ENCODE results near the gene PITPNM3.
"Not testable (repeated sequence)": the region's sequence is repeated elsewhere in the genome, so short reads cannot be mapped to it uniquely, and the experiment has no call there.

The PITPNM3 gene

DNA sequence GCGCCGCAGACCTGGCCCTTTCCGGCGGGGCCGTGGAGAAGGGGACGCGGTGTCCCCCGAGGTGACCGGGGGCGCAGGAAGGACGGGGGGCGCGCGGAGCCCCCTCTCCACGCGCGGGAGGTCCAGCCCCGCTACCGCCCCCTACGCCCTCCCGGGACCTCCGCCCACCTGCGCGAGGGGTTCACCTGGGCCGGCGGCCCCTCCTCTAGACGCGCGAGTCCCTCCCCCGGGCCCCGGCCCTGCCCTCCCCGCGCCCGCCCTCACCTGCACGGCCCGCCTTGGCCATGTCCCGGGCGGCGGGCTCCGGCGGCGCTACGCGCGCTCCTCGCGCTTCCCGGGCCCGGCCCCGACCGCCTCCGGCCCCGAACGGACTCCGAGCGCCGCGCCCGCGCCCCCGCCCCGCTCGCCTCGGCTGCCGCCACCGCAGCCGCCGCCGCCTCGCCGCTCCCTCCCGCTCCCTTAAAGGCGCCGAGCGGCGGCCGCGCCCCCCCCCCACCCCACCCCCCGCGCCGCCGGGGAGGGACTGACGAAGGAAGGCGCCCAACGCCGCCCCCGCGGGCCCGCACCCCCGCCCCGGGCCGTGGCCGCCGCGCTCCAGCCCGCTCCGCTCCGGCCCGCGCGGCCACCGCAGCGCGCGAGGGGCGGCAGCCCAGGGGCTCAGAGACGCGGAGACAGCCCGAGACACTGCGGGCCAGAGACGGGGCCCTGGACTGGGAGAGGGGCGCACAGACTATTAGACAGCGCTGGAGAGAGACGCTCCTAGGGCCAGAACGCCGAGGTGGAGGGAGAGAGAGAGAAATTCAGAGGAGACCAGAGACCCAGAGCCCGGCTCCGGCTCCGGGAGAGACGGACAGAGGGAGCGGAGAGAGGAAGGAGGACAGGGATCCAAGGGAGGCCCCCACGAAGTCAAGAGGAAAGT lies at the start of gene PITPNM3:
PITPNM3 (minus strand) TSS at position 435 of the 919 bp plus-strand sequence; CDS start at position 286, 149 bp downstream.
- Histone ChIP-seq H3K4me1 (ENCODE audit: insufficient read depth, low read length) (peaks cover 7% of the 10 kb centered on the region; the same call in 1 of the 2 replicates), H3K4me3 (ENCODE audit: low read length) (peak within 1 kb of the TSS; percentile 73), H3K36me3 (ENCODE audit: insufficient read depth, low read depth, low read length) (no peaks in the 10 kb centered on the region), H3K27ac (ENCODE audit: low read length) (no peak within 1 kb of the TSS), H3K9me3 (ENCODE audit: insufficient read depth, low read depth, low read length) (no peaks in the 10 kb centered on the region), H3K9ac (ENCODE audit: low read depth, low read length) (peak within 1 kb of the TSS; percentile 37; the same call in 1 of the 2 replicates), H3K27me3 (ENCODE audit: insufficient read depth, low read length) (peaks cover 75% of the 10 kb centered on the region)

DNA sequence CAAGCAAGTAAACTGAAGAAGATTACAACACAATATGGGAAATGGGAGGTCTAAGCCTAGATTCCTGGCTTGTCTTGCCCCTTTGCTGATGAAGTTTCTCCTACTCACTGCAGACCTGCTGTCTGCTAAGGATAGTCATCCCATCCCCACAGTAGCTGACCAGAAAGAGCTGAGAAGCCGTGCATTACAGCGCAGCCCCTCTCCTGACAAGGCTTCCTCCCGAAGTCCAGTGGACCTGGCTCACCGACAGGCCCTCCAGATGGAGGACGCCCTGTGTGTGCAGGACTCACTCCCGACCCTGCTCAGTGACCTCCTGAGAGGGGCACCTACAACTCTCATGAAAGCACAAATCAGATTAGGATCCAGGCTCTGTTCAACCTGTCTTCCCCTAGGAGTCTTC lies 48.8 kb upstream of the PITPNM3 start:
- Histone ChIP-seq H3K36me3 (ENCODE audit: insufficient read depth, low read depth, low read length) (peaks cover 94% of the 10 kb centered on the region), H3K9ac (ENCODE audit: low read depth, low read length) (no peak overlapping the region), H3K4me1 (ENCODE audit: insufficient read depth, low read length) (no peaks in the 10 kb centered on the region), H3K4me3 (ENCODE audit: low read length) (no peak overlapping the region), H3K27ac (ENCODE audit: low read length) (no peak overlapping the region), H3K27me3 (ENCODE audit: insufficient read depth, low read length) (no peaks in the 10 kb centered on the region), H3K9me3 (ENCODE audit: insufficient read depth, low read depth, low read length) (no peaks in the 10 kb centered on the region)

DNA sequence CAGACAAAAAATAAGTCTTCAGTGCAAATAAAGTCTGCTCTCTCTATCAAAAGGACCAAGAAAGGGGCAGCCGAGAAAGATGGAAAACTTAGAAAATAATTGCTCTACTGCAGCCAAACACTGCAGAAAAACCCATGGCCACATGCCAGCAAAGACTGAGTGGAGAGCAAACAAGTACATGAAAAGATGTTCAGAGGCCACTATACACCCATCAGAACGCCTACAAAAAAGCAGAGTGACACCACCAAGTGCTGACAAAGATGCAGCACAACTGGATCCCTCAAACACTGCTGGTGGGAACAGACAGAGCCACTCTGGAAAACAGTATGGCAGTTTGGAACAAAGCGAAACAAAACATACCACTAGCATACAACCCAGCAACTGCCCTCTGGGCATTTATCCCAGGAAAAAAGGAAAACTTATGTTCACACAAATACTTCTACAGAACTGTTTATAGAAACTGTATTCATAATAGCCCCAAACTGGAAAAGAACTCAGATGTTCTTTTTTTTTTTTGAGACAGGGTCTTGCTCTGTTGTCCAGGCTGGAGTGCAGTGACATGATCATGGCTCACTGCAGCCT lies 47.5 kb upstream of the PITPNM3 start:
- Histone ChIP-seq H3K4me3 (ENCODE audit: low read length) (no peak overlapping the region), H3K27ac (ENCODE audit: low read length) (no peak overlapping the region), H3K4me1 (ENCODE audit: insufficient read depth, low read length) (no peaks in the 10 kb centered on the region), H3K9ac (ENCODE audit: low read depth, low read length) (no peak overlapping the region), H3K36me3 (ENCODE audit: insufficient read depth, low read depth, low read length) (peaks cover 94% of the 10 kb centered on the region), H3K27me3 (ENCODE audit: insufficient read depth, low read length) (no peaks in the 10 kb centered on the region), H3K9me3 (ENCODE audit: insufficient read depth, low read depth, low read length) (no peaks in the 10 kb centered on the region)

DNA sequence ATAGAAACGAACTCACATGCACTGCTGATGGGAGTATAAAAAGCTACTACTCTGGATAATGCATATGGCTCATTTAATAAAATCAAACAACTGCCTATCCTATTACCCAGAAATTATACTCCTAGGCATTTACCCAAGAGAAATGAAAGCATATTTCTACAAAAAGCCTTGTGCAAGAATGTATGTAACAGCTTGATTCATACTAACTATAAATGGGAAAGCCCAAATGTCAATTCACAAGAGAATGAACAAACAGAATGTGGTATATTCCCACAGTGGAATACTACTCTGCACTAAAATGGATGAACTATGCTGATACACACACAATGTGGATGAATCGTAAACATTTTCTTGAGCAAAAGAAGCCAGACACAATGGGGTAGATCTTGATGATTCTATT lies 45.8 kb upstream of the PITPNM3 start:
- Histone ChIP-seq H3K4me1 (ENCODE audit: insufficient read depth, low read length) (no peaks in the 10 kb centered on the region), H3K36me3 (ENCODE audit: insufficient read depth, low read depth, low read length) (peaks cover 95% of the 10 kb centered on the region), H3K9me3 (ENCODE audit: insufficient read depth, low read depth, low read length) (no peaks in the 10 kb centered on the region), H3K9ac (ENCODE audit: low read depth, low read length) (no peak overlapping the region), H3K27ac (ENCODE audit: low read length) (no peak overlapping the region), H3K27me3 (ENCODE audit: insufficient read depth, low read length) (no peaks in the 10 kb centered on the region), H3K4me3 (ENCODE audit: low read length) (no peak overlapping the region)

DNA sequence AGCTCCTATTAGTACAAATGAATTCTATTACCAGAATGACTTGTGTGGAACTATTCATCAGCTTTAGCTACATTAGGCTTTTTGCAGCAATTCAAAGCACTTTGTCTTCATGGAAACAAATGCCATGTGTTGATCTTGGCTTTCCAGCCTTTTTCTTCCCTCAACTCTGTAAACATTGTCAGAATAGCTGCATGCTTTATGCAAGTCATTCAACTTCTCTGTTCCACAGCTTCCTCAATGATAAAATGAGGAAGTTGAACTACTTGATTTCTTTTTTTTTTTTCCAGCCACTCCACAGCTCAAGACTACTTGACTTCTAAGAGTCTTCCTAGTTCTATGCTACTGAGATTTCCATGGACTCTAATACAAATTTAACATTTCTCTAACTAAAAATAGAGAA lies 43.0 kb upstream of the PITPNM3 start:
- Histone ChIP-seq H3K36me3 (ENCODE audit: insufficient read depth, low read depth, low read length) (peaks cover 95% of the 10 kb centered on the region), H3K4me3 (ENCODE audit: low read length) (no peak overlapping the region), H3K9me3 (ENCODE audit: insufficient read depth, low read depth, low read length) (no peaks in the 10 kb centered on the region), H3K27ac (ENCODE audit: low read length) (no peak overlapping the region), H3K9ac (ENCODE audit: low read depth, low read length) (no peak overlapping the region), H3K27me3 (ENCODE audit: insufficient read depth, low read length) (no peaks in the 10 kb centered on the region), H3K4me1 (ENCODE audit: insufficient read depth, low read length) (no peaks in the 10 kb centered on the region)

DNA sequence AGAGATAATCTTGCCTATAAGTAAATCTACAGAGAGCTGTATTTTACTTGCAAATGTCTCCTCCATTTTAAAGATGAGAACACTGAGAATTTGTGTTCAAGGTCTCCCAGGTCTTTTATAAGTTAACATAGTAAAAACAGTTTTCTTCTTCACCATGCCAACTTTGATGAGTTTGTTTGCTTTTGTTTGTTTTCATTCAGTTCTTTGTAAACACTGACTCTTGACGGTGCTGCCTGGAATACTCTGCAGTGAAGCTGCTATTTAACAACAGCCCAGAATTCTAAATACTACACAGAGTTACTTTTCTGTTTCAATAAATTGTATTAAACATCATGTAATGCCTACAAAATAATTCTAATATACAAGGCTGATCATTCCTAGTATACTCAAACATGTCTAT lies 41.4 kb upstream of the PITPNM3 start:
- H3K4me3 ChIP-seq (ENCODE audit: low read length) = no peak overlapping the region
- H3K9ac ChIP-seq (ENCODE audit: low read depth, low read length) = no peak overlapping the region
- H3K27me3 ChIP-seq (ENCODE audit: insufficient read depth, low read length) = no peaks in the 10 kb centered on the region
- H3K9me3 ChIP-seq (ENCODE audit: insufficient read depth, low read depth, low read length) = no peaks in the 10 kb centered on the region
- peaks cover 95% of the 10 kb centered on the region for H3K36me3 ChIP-seq (ENCODE audit: insufficient read depth, low read depth, low read length)
- no peak overlapping the region for H3K27ac ChIP-seq (ENCODE audit: low read length)
- no peaks in the 10 kb centered on the region for H3K4me1 ChIP-seq (ENCODE audit: insufficient read depth, low read length)

DNA sequence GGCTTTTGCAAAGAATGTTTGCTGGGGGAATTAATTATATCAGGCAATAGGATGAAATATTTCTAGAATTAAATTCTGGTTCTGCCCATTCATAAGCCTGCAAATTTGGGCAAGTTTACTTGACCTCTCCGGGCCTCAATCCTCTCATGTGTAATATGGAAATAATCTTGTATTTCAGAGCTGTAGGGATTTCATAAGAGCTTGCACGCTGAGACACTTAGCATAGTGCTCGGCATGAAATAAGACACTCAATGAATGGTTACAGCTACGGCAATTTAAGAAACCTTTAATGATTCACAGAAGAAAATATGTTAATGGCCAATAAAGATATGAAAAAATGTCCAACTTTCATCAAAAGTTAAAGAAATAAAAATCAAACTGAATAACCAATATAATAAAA lies 40.6 kb upstream of the PITPNM3 start:
- H3K36me3 ChIP-seq (ENCODE audit: insufficient read depth, low read depth, low read length) = peaks cover 95% of the 10 kb centered on the region
- 0 out of 2 replicates have a peak, but pooled peaks cover 3% of the 10 kb centered on the region for H3K4me1 ChIP-seq (ENCODE audit: insufficient read depth, low read length)
- no peaks in the 10 kb centered on the region for H3K9me3 ChIP-seq (ENCODE audit: insufficient read depth, low read depth, low read length)
- H3K27ac ChIP-seq (ENCODE audit: low read length) = no peak overlapping the region
- H3K4me3 ChIP-seq (ENCODE audit: low read length) = no peak overlapping the region
- no peaks in the 10 kb centered on the region for H3K27me3 ChIP-seq (ENCODE audit: insufficient read depth, low read length)
- H3K9ac ChIP-seq (ENCODE audit: low read depth, low read length) = no peak overlapping the region

DNA sequence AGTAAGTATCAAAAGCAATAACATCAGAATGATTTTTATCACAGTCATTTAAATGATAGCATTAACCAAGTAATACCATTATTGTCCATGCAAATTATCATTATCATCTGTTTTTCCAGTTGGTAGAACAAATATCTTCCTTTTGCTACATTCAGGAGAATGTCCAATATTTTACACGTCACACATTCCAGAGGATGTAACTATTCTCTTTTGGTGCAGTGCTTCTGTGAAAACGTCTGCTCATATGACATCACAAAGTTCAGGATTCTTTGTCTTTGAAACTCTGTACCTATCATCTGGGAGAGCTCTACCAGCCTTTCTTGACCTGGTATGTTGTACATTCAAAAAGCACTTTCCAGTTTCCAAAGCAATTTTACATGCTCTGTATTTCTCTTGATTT lies 40.2 kb upstream of the PITPNM3 start:
- peaks cover 95% of the 10 kb centered on the region for H3K36me3 ChIP-seq (ENCODE audit: insufficient read depth, low read depth, low read length)

DNA sequence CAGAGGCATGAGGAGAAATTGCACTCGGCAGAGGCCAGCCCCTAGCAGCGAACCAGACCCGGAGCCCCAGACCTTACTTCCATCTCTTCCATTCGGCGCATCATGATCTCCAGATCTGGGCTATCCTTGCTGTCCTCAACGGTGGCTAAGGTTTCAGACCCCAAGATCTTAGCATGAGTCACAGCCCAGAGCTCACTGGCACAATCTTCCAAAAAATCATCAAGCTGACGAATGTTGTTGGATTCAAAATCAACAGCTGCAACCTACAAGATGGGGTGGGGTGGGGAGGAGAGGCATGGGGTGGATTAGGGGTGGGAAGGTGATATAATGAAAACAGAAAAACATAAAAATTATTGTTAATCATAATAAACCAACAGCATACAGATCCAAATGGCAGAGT lies 39.7 kb upstream of the PITPNM3 start:
- no peak overlapping the region for H3K9ac ChIP-seq (ENCODE audit: low read depth, low read length)
- no peak overlapping the region for H3K4me3 ChIP-seq (ENCODE audit: low read length)
- H3K36me3 ChIP-seq (ENCODE audit: insufficient read depth, low read depth, low read length) = peaks cover 95% of the 10 kb centered on the region
- H3K27me3 ChIP-seq (ENCODE audit: insufficient read depth, low read length) = no peaks in the 10 kb centered on the region
- H3K9me3 ChIP-seq (ENCODE audit: insufficient read depth, low read depth, low read length) = no peaks in the 10 kb centered on the region
- 0 out of 2 replicates have a peak, but pooled peaks cover 5% of the 10 kb centered on the region for H3K4me1 ChIP-seq (ENCODE audit: insufficient read depth, low read length)
- no peak overlapping the region for H3K27ac ChIP-seq (ENCODE audit: low read length)

More for the DNA sequence above, 40.2 kb upstream of the PITPNM3 start:
- H3K27me3 ChIP-seq (ENCODE audit: insufficient read depth, low read length) = no peaks in the 10 kb centered on the region
- H3K4me1 ChIP-seq (ENCODE audit: insufficient read depth, low read length) = 0 out of 2 replicates have a peak, but pooled peaks cover 5% of the 10 kb centered on the region
- H3K4me3 ChIP-seq (ENCODE audit: low read length) = no peak overlapping the region
- no peaks in the 10 kb centered on the region for H3K9me3 ChIP-seq (ENCODE audit: insufficient read depth, low read depth, low read length)
- H3K27ac ChIP-seq (ENCODE audit: low read length) = no peak overlapping the region
- H3K9ac ChIP-seq (ENCODE audit: low read depth, low read length) = no peak overlapping the region

DNA sequence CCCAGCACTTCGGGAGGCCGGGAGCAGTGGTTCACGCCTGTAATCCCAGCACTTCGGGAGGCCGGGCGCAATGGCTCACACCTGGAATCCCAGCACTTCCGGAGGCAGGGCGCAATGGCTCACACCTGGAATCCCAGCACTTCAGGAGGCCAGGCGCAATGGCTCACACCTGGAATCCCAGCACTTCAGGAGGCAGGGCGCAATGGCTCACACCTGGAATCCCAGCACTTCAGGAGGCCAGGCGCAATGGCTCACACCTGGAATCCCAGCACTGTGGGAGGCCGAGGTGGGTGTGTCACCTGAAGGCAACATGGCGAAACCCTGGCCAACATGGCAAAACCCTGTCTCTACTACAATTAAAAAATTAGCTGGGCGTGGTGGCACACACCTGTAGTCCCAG lies 37.0 kb upstream of the PITPNM3 start:
- not testable (repeated sequence) for H3K27ac ChIP-seq (ENCODE audit: low read length); H3K4me1 ChIP-seq (ENCODE audit: insufficient read depth, low read length)

DNA sequence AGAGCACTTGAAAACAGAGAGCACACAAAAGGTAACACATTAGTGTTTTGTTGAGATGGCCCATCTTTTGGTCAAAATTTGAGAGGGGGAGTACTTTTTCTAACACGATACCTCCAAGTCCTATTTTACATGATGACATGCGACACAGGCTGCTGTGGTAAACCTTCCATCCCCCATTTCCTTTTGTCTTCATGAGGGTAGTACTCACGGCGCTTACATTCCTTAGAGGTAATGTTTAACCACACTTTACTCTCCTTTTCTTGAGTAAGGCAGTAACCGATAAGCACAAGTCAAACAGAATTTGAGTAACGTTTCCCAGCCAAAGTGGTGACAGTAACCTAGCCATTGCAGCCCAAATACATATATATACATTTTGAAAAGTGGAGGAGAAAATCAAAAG lies 35.8 kb upstream of the PITPNM3 start:
- Histone ChIP-seq H3K4me3 (ENCODE audit: low read length) (no peak overlapping the region), H3K9me3 (ENCODE audit: insufficient read depth, low read depth, low read length) (no peaks in the 10 kb centered on the region), H3K27ac (ENCODE audit: low read length) (no peak overlapping the region), H3K4me1 (ENCODE audit: insufficient read depth, low read length) (0 out of 2 replicates have a peak, but pooled peaks cover 5% of the 10 kb centered on the region), H3K36me3 (ENCODE audit: insufficient read depth, low read depth, low read length) (peaks cover 92% of the 10 kb centered on the region), H3K27me3 (ENCODE audit: insufficient read depth, low read length) (no peaks in the 10 kb centered on the region), H3K9ac (ENCODE audit: low read depth, low read length) (no peak overlapping the region)

More for the DNA sequence above, 37.0 kb upstream of the PITPNM3 start:
- not testable (repeated sequence) for H3K9me3 ChIP-seq (ENCODE audit: insufficient read depth, low read depth, low read length); H3K4me3 ChIP-seq (ENCODE audit: low read length); H3K9ac ChIP-seq (ENCODE audit: low read depth, low read length); H3K27me3 ChIP-seq (ENCODE audit: insufficient read depth, low read length)
- H3K36me3 ChIP-seq (ENCODE audit: insufficient read depth, low read depth, low read length) = peaks cover 92% of the 10 kb centered on the region

Measured in iPS-20b (cell line).